Measurements from ENCODE around the gene RORB. TPM values are rescaled to one million over a fixed set of nuclear protein-coding genes. Genes with fewer than 3 reads are reported as not detected.

RORB gene
- total and polyA plus RNA-seq, 8 donors = 0.05 to 0.40 (median 0.10) TPM

- no peak overlapping the region for H3K27ac ChIP-seq
- no peaks in the 10 kb centered on the region for H3K36me3 ChIP-seq
- no peak for DNase-seq
- intact Hi-C loops (cut with DNase I) = no loop called here
- H3K27me3 ChIP-seq = no peaks in the 10 kb centered on the region
- TF ChIP-seq CTCF (IDR thresholded peaks at IDR 0.05) = no peak
- no peak for FAIRE-seq
- H3K4me3 ChIP-seq = no peak overlapping the region
- no peak for ATAC-seq
- H3K9me3 ChIP-seq = no peaks in the 10 kb centered on the region
- 63 to 69% methylated on average over 6 of the region's 6 CpGs for WGBS, 2 donors
- H3K4me1 ChIP-seq = no peaks in the 10 kb centered on the region
Measured at GRCh38 chr9:74674077-74674476, 176.9 kb downstream of the RORB start.

- 10 to 21% methylated on average over 3 of the region's 3 CpGs for WGBS, 2 donors
- intact Hi-C loops (cut with DNase I) = no loop called here
- TF ChIP-seq CTCF (IDR thresholded peaks at IDR 0.05) = no peak
- H3K27ac ChIP-seq = no peak overlapping the region
- no peaks in the 10 kb centered on the region for H3K36me3 ChIP-seq
- FAIRE-seq = no peak
- H3K4me3 ChIP-seq = no peak overlapping the region
- H3K9me3 ChIP-seq = no peaks in the 10 kb centered on the region
- no peak for DNase-seq
- H3K27me3 ChIP-seq = no peaks in the 10 kb centered on the region
- H3K4me1 ChIP-seq = no peaks in the 10 kb centered on the region
- ATAC-seq = no peak
Measured at GRCh38 chr9:74681906-74682305, 184.8 kb downstream of the RORB start.

- H3K36me3 ChIP-seq = no peaks in the 10 kb centered on the region
- FAIRE-seq (no peak), ATAC-seq (no peak), DNase-seq (no peak)
- 62 to 74% methylated on average over 4 of the region's 4 CpGs for WGBS, 2 donors
- H3K27ac ChIP-seq = no peak overlapping the region
- no peaks in the 10 kb centered on the region for H3K4me1 ChIP-seq
- no peak overlapping the region for H3K4me3 ChIP-seq
- TF ChIP-seq CTCF (IDR thresholded peaks at IDR 0.05) = no peak
- H3K27me3 ChIP-seq = no peaks in the 10 kb centered on the region
- no peaks in the 10 kb centered on the region for H3K9me3 ChIP-seq
- intact Hi-C loops (cut with DNase I) = no loop called here
Measured at GRCh38 chr9:74683322-74683721, 186.2 kb downstream of the RORB start.

GRCh38 chr9:74691058-74691457 lies 193.9 kb downstream of the RORB start:
- no peak for FAIRE-seq
- no peak for TF ChIP-seq CTCF (IDR thresholded peaks at IDR 0.05)
- H3K9me3 ChIP-seq = no peaks in the 10 kb centered on the region
- H3K36me3 ChIP-seq = no peaks in the 10 kb centered on the region
- ATAC-seq = no peak
- H3K4me1 ChIP-seq = no peaks in the 10 kb centered on the region
- no peaks in the 10 kb centered on the region for H3K27me3 ChIP-seq
- no peak overlapping the region for H3K27ac ChIP-seq
- WGBS, 2 donors = 57 to 72% methylated on average over 8 of the region's 8 CpGs
- no peak for DNase-seq
- intact Hi-C loops (cut with DNase I) = no loop called here
- no peak overlapping the region for H3K4me3 ChIP-seq

- intact Hi-C loops (cut with DNase I) = no loop called here
- no peak for ATAC-seq
- H3K36me3 ChIP-seq = no peaks in the 10 kb centered on the region
- 59 to 65% methylated on average over 1 of the region's 1 CpG for WGBS, 2 donors
- H3K27me3 ChIP-seq = no peaks in the 10 kb centered on the region
- H3K4me1 ChIP-seq = no peaks in the 10 kb centered on the region
- no peak for TF ChIP-seq CTCF (IDR thresholded peaks at IDR 0.05)
- no peak overlapping the region for H3K4me3 ChIP-seq
- no peak for DNase-seq
- no peak overlapping the region for H3K27ac ChIP-seq
- FAIRE-seq = no peak
- no peaks in the 10 kb centered on the region for H3K9me3 ChIP-seq
Measured at GRCh38 chr9:74696520-74696919, 199.4 kb downstream of the RORB start.
